Stimulated activated CD4-positive, alpha-beta T cell treated with anti-CD3 and anti-CD28 coated beads, Interleukin-12 subunit alpha, Interleukin-12 subunit beta, amount 100 ng/mL, for 48 hours (primary cell): ENCODE results near the gene MTHFS.
"Not testable (repeated sequence)": the region's sequence is repeated elsewhere in the genome, so short reads cannot be mapped to it uniquely, and the experiment has no call there.

Experiments
- DNase-seq, 3 donors: peaks; one replicate each; pipeline ENCODE4 v3.0.0-alpha.2; 2020; ENCODE audit warnings: low read depth in 2 of 3, low spot score in 1 of 3

Gene MTHFS

GRCh38 chr15:79915776-79916501, 19.1 kb upstream of the MTHFS start:
- DNase-seq = not testable (repeated sequence)

GRCh38 chr15:79914728-79915127, 17.9 kb upstream of the MTHFS start:
- DNase-seq = no peak

GRCh38 chr15:79909556-79910335, 12.9 kb upstream of the MTHFS start:
- DNase-seq = not testable (repeated sequence)

GRCh38 chr15:79904271-79904670, 7.5 kb upstream of the MTHFS start:
- DNase-seq = no peak

GRCh38 chr15:79903626-79904025, 6.8 kb upstream of the MTHFS start:
- no peak for DNase-seq

- DNase-seq = no peak
Measured at GRCh38 chr15:79903144-79903543, 6.3 kb upstream of the MTHFS start.

GRCh38 chr15:79901958-79902357, 5.1 kb upstream of the MTHFS start:
- no peak for DNase-seq

GRCh38 chr15:79900818-79901378, 4.1 kb upstream of the MTHFS start:
- DNase-seq = not testable (repeated sequence)

- no peak for DNase-seq
Measured at GRCh38 chr15:79900087-79900486, 3.3 kb upstream of the MTHFS start.

GRCh38 chr15:79898786-79899185, 2.0 kb upstream of the MTHFS start:
- DNase-seq = not testable (repeated sequence)

- no peak for DNase-seq
Measured at GRCh38 chr15:79898369-79898768, 1.6 kb upstream of the MTHFS start.

- peak in 2 of 3 donors; percentile 7 to 24 for DNase-seq
Measured at GRCh38 chr15:79897701-79898113, 893 bp upstream of the MTHFS start.

GRCh38 chr15:79897380-79897678, 515 bp upstream of the MTHFS start:
- DNase-seq = peak in 1 of 3 donors; percentile 37

GRCh38 chr15:79896131-79896633, 632 bp downstream of the MTHFS start:
- peak in 1 of 3 donors; percentile 19 for DNase-seq

- no peak for DNase-seq
Measured at GRCh38 chr15:79887054-79887930, 9.5 kb downstream of the MTHFS start.

GRCh38 chr15:79886124-79886523, 10.7 kb downstream of the MTHFS start:
- DNase-seq = no peak

- DNase-seq = no peak
Measured at GRCh38 chr15:79884204-79884596, 12.6 kb downstream of the MTHFS start.

GRCh38 chr15:79883579-79884203, 13.1 kb downstream of the MTHFS start:
- no peak for DNase-seq

GRCh38 chr15:79881668-79882067, 15.1 kb downstream of the MTHFS start:
- no peak for DNase-seq

- no peak for DNase-seq
Measured at GRCh38 chr15:79881254-79881653, 15.6 kb downstream of the MTHFS start.
